ENCODE data around the gene KLF17.
"Not testable (repeated sequence)": the region's sequence is repeated elsewhere in the genome, so short reads cannot be mapped to it uniquely, and the experiment has no call there.

The KLF17 gene

GRCh38 chr1:44110916-44111315, 7.7 kb upstream of the KLF17 start:
- DNase-seq, result no peak

GRCh38 chr1:44111861-44112260, 6.8 kb upstream of the KLF17 start:
- DNase-seq, result no peak

- no peak for DNase-seq
Observed at GRCh38 chr1:44112486-44112885, 6.1 kb upstream of the KLF17 start.

- no peak for DNase-seq
Observed at GRCh38 chr1:44113095-44113609, 5.5 kb upstream of the KLF17 start.

GRCh38 chr1:44114098-44114497, 4.5 kb upstream of the KLF17 start:
- DNase-seq, result no peak

- not testable (repeated sequence) for DNase-seq
Observed at GRCh38 chr1:44117272-44117671, 1.3 kb upstream of the KLF17 start.

GRCh38 chr1:44119525-44119924, 904 bp downstream of the KLF17 start:
- DNase-seq, result no peak

GRCh38 chr1:44120398-44120949, 1.9 kb downstream of the KLF17 start:
- DNase-seq, result no peak

- no peak for DNase-seq
Observed at GRCh38 chr1:44129616-44130500, 11.2 kb downstream of the KLF17 start.

GRCh38 chr1:44131411-44131810, 12.8 kb downstream of the KLF17 start:
- no peak for DNase-seq

- DNase-seq, result no peak
Observed at GRCh38 chr1:44134071-44134920, 15.7 kb downstream of the KLF17 start.

- DNase-seq, result no peak
Observed at GRCh38 chr1:44135886-44136285, 17.3 kb downstream of the KLF17 start.

GRCh38 chr1:44138239-44138638, 19.6 kb downstream of the KLF17 start:
- no peak for DNase-seq

GRCh38 chr1:44139565-44139964, 20.9 kb downstream of the KLF17 start:
- DNase-seq, result not testable (repeated sequence)

- DNase-seq, result no peak
Observed at GRCh38 chr1:44141531-44141930, 22.9 kb downstream of the KLF17 start, which contains the start of gene KLF18. TSS of gene KLF18 (minus strand) at chr1:44141631. CDS start at chr1:44141631, 0 bp downstream.

- DNase-seq, result no peak
Observed at GRCh38 chr1:44144962-44145756, 26.5 kb downstream of the KLF17 start.

GRCh38 chr1:44146536-44147361, 28.1 kb downstream of the KLF17 start:
- no peak for DNase-seq

GRCh38 chr1:44147582-44147981, 29.0 kb downstream of the KLF17 start:
- DNase-seq, result no peak

GRCh38 chr1:44151332-44151731, 32.7 kb downstream of the KLF17 start:
- no peak for DNase-seq

GRCh38 chr1:44151808-44152207, 33.2 kb downstream of the KLF17 start:
- no peak for DNase-seq

GRCh38 chr1:44152692-44153091, 34.1 kb downstream of the KLF17 start:
- no peak for DNase-seq
